ENCODE data around the gene PPP1R16B. TPM values are rescaled to one million over a fixed set of nuclear protein-coding genes. Genes with fewer than 3 reads are reported as not detected.
"Not testable (repeated sequence)": the region's sequence is repeated elsewhere in the genome, so short reads cannot be mapped to it uniquely, and the experiment has no call there.

The PPP1R16B gene
- total RNA-seq, 1 experiment from 2014 or later: 0.15 TPM

GRCh38 chr20:38854654-38855066 lies 49.2 kb downstream of the PPP1R16B start:
- Histone ChIP-seq H3K36me3 (ENCODE audit: insufficient read depth, low read length) (no peaks in the 10 kb centered on the region), H3K4me2 (ENCODE audit: low read depth, low read length, poor library complexity, severe bottlenecking) (no peak overlapping the region), H3K27ac (ENCODE audit: low read length) (no peak overlapping the region), H4K20me1 (ENCODE audit: insufficient read depth, low read depth, low read length) (no peaks in the 10 kb centered on the region), H3K79me2 (ENCODE audit: low read length) (no peaks in the 10 kb centered on the region), H3K4me3 (ENCODE audit: low read length) (no peak overlapping the region), H3K27me3 (ENCODE audit: low read length) (no peaks in the 10 kb centered on the region), H3K9ac (ENCODE audit: low read length) (no peak overlapping the region), H3K9me3 (ENCODE audit: low read length) (no peaks in the 10 kb centered on the region), H3K4me1 (ENCODE audit: low read length) (no peaks in the 10 kb centered on the region; the same call in 1 of the 2 replicates), H3K9me2 (replicated peaks; ENCODE audit: insufficient read depth, low read length) (no peaks in the 10 kb centered on the region), H2AFZ (ENCODE audit: low read length) (no peak overlapping the region)
- DNase-seq: no peak

GRCh38 chr20:38855356-38855755 lies 49.9 kb downstream of the PPP1R16B start:
- Histone ChIP-seq H3K4me2 (ENCODE audit: low read depth, low read length, poor library complexity, severe bottlenecking) (no peak overlapping the region), H3K27ac (ENCODE audit: low read length) (no peak overlapping the region), H3K9me3 (ENCODE audit: low read length) (no peaks in the 10 kb centered on the region), H3K4me3 (ENCODE audit: low read length) (no peak overlapping the region), H3K9me2 (replicated peaks; ENCODE audit: insufficient read depth, low read length) (no peaks in the 10 kb centered on the region), H3K79me2 (ENCODE audit: low read length) (no peaks in the 10 kb centered on the region), H3K36me3 (ENCODE audit: insufficient read depth, low read length) (no peaks in the 10 kb centered on the region), H3K9ac (ENCODE audit: low read length) (no peak overlapping the region), H3K27me3 (ENCODE audit: low read length) (no peaks in the 10 kb centered on the region), H2AFZ (ENCODE audit: low read length) (no peak overlapping the region), H4K20me1 (ENCODE audit: insufficient read depth, low read depth, low read length) (no peaks in the 10 kb centered on the region), H3K4me1 (ENCODE audit: low read length) (no peaks in the 10 kb centered on the region; the same call in 1 of the 2 replicates)
- DNase-seq: no peak

GRCh38 chr20:38856570-38856969 lies 51.1 kb downstream of the PPP1R16B start:
- Histone ChIP-seq H2AFZ (ENCODE audit: low read length) (no peak overlapping the region), H3K79me2 (ENCODE audit: low read length) (no peaks in the 10 kb centered on the region), H3K36me3 (ENCODE audit: insufficient read depth, low read length) (no peaks in the 10 kb centered on the region), H3K27me3 (ENCODE audit: low read length) (no peaks in the 10 kb centered on the region), H3K4me3 (ENCODE audit: low read length) (no peak overlapping the region), H3K9ac (ENCODE audit: low read length) (no peak overlapping the region), H4K20me1 (ENCODE audit: insufficient read depth, low read depth, low read length) (no peaks in the 10 kb centered on the region), H3K9me3 (ENCODE audit: low read length) (no peaks in the 10 kb centered on the region), H3K4me2 (ENCODE audit: low read depth, low read length, poor library complexity, severe bottlenecking) (no peak overlapping the region), H3K27ac (ENCODE audit: low read length) (no peak overlapping the region), H3K9me2 (replicated peaks; ENCODE audit: insufficient read depth, low read length) (no peaks in the 10 kb centered on the region), H3K4me1 (ENCODE audit: low read length) (no peaks in the 10 kb centered on the region; the same call in 1 of the 2 replicates)
- DNase-seq: no peak

GRCh38 chr20:38857703-38858102 lies 52.2 kb downstream of the PPP1R16B start:
- no peaks in the 10 kb centered on the region for H3K36me3 ChIP-seq (ENCODE audit: insufficient read depth, low read length)
- no peak overlapping the region for H3K4me3 ChIP-seq (ENCODE audit: low read length)
- H3K27me3 ChIP-seq (ENCODE audit: low read length): no peaks in the 10 kb centered on the region
- H3K4me2 ChIP-seq (ENCODE audit: low read depth, low read length, poor library complexity, severe bottlenecking): no peak overlapping the region
- H3K79me2 ChIP-seq (ENCODE audit: low read length): no peaks in the 10 kb centered on the region
- H3K9ac ChIP-seq (ENCODE audit: low read length): no peak overlapping the region
- H3K9me3 ChIP-seq (ENCODE audit: low read length): no peaks in the 10 kb centered on the region
- no peaks in the 10 kb centered on the region for H4K20me1 ChIP-seq (ENCODE audit: insufficient read depth, low read depth, low read length)
- H2AFZ ChIP-seq (ENCODE audit: low read length): no peak overlapping the region
- no peak overlapping the region for H3K27ac ChIP-seq (ENCODE audit: low read length)
- DNase-seq: no peak
- no peaks in the 10 kb centered on the region for H3K9me2 ChIP-seq (replicated peaks; ENCODE audit: insufficient read depth, low read length)
- peaks cover 2% of the 10 kb centered on the region for H3K4me1 ChIP-seq (ENCODE audit: low read length)

- no peaks in the 10 kb centered on the region for H3K9me2 ChIP-seq (replicated peaks; ENCODE audit: insufficient read depth, low read length)
- no peaks in the 10 kb centered on the region for H3K27me3 ChIP-seq (ENCODE audit: low read length)
- H3K4me1 ChIP-seq (ENCODE audit: low read length): peaks cover 15% of the 10 kb centered on the region
- H3K4me3 ChIP-seq (ENCODE audit: low read length): no peak overlapping the region
- H3K36me3 ChIP-seq (ENCODE audit: insufficient read depth, low read length): no peaks in the 10 kb centered on the region
- no peak overlapping the region for H3K9ac ChIP-seq (ENCODE audit: low read length)
- no peak overlapping the region for H2AFZ ChIP-seq (ENCODE audit: low read length)
- H4K20me1 ChIP-seq (ENCODE audit: insufficient read depth, low read depth, low read length): no peaks in the 10 kb centered on the region
- no peak for DNase-seq
- H3K27ac ChIP-seq (ENCODE audit: low read length): no peak overlapping the region
- H3K79me2 ChIP-seq (ENCODE audit: low read length): no peaks in the 10 kb centered on the region
- H3K9me3 ChIP-seq (ENCODE audit: low read length): no peaks in the 10 kb centered on the region
- no peak overlapping the region for H3K4me2 ChIP-seq (ENCODE audit: low read depth, low read length, poor library complexity, severe bottlenecking)
These were observed 53.7 kb downstream of the PPP1R16B start for GRCh38 chr20:38859070-38859690.

- H3K36me3 ChIP-seq (ENCODE audit: insufficient read depth, low read length); H3K4me2 ChIP-seq (ENCODE audit: low read depth, low read length, poor library complexity, severe bottlenecking); H2AFZ ChIP-seq (ENCODE audit: low read length); H3K27ac ChIP-seq (ENCODE audit: low read length); H3K9me3 ChIP-seq (ENCODE audit: low read length); H3K9me2 ChIP-seq (replicated peaks; ENCODE audit: insufficient read depth, low read length); H3K79me2 ChIP-seq (ENCODE audit: low read length); H4K20me1 ChIP-seq (ENCODE audit: insufficient read depth, low read depth, low read length); DNase-seq; H3K9ac ChIP-seq (ENCODE audit: low read length); H3K27me3 ChIP-seq (ENCODE audit: low read length); H3K4me3 ChIP-seq (ENCODE audit: low read length): not testable (repeated sequence)
- H3K4me1 ChIP-seq (ENCODE audit: low read length): peaks cover 15% of the 10 kb centered on the region
These were observed 54.4 kb downstream of the PPP1R16B start for GRCh38 chr20:38859857-38860256.

GRCh38 chr20:38861071-38861401 lies 55.5 kb downstream of the PPP1R16B start:
- H3K9me2 ChIP-seq (replicated peaks; ENCODE audit: insufficient read depth, low read length): no peaks in the 10 kb centered on the region
- no peaks in the 10 kb centered on the region for H3K79me2 ChIP-seq (ENCODE audit: low read length)
- H4K20me1 ChIP-seq (ENCODE audit: insufficient read depth, low read depth, low read length): no peaks in the 10 kb centered on the region
- H3K9me3 ChIP-seq (ENCODE audit: low read length): no peaks in the 10 kb centered on the region
- no peak overlapping the region for H3K27ac ChIP-seq (ENCODE audit: low read length)
- H3K4me3 ChIP-seq (ENCODE audit: low read length): no peak overlapping the region
- H3K9ac ChIP-seq (ENCODE audit: low read length): no peak overlapping the region
- peaks cover 15% of the 10 kb centered on the region for H3K4me1 ChIP-seq (ENCODE audit: low read length)
- H3K27me3 ChIP-seq (ENCODE audit: low read length): no peaks in the 10 kb centered on the region
- no peak for DNase-seq
- no peaks in the 10 kb centered on the region for H3K36me3 ChIP-seq (ENCODE audit: insufficient read depth, low read length)
- H2AFZ ChIP-seq (ENCODE audit: low read length): no peak overlapping the region
- no peak overlapping the region for H3K4me2 ChIP-seq (ENCODE audit: low read depth, low read length, poor library complexity, severe bottlenecking)

GRCh38 chr20:38862226-38862625 lies 56.7 kb downstream of the PPP1R16B start:
- Histone ChIP-seq H3K79me2 (ENCODE audit: low read length) (no peaks in the 10 kb centered on the region), H3K9me3 (ENCODE audit: low read length) (no peaks in the 10 kb centered on the region), H3K36me3 (ENCODE audit: insufficient read depth, low read length) (no peaks in the 10 kb centered on the region), H4K20me1 (ENCODE audit: insufficient read depth, low read depth, low read length) (no peaks in the 10 kb centered on the region), H3K4me2 (ENCODE audit: low read depth, low read length, poor library complexity, severe bottlenecking) (no peak overlapping the region), H2AFZ (ENCODE audit: low read length) (no peak overlapping the region), H3K4me3 (ENCODE audit: low read length) (no peak overlapping the region), H3K9me2 (replicated peaks; ENCODE audit: insufficient read depth, low read length) (no peaks in the 10 kb centered on the region), H3K27ac (ENCODE audit: low read length) (no peak overlapping the region), H3K9ac (ENCODE audit: low read length) (no peak overlapping the region), H3K4me1 (ENCODE audit: low read length) (peaks cover 15% of the 10 kb centered on the region), H3K27me3 (ENCODE audit: low read length) (no peaks in the 10 kb centered on the region)
- no peak for DNase-seq
